ENCODE data around the gene MAGI2.

DNA sequence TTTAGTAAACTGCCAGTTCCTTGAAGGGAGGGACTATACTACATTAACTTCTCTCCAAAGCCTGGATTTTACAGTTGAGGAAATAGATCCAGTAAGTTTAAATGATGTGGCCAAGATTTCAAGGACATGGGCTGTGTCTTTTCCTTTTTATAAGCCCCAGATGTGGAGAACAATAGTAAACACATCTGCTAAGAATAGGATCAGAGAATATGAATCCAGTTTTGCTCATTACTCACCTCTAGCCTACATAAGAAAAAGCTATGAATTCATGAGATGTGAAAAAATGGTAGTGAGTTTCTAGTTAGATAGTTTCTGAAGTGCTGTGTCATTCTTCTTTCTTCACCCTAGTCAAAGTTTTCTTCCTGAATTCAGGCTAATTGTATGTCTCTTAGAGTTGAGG, 38.6 kb downstream of the MAGI2 start:
- TF ChIP-seq, protein P1, sequence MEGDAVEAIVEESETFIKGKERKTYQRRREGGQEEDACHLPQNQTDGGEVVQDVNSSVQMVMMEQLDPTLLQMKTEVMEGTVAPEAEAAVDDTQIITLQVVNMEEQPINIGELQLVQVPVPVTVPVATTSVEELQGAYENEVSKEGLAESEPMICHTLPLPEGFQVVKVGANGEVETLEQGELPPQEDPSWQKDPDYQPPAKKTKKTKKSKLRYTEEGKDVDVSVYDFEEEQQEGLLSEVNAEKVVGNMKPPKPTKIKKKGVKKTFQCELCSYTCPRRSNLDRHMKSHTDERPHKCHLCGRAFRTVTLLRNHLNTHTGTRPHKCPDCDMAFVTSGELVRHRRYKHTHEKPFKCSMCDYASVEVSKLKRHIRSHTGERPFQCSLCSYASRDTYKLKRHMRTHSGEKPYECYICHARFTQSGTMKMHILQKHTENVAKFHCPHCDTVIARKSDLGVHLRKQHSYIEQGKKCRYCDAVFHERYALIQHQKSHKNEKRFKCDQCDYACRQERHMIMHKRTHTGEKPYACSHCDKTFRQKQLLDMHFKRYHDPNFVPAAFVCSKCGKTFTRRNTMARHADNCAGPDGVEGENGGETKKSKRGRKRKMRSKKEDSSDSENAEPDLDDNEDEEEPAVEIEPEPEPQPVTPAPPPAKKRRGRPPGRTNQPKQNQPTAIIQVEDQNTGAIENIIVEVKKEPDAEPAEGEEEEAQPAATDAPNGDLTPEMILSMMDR (IDR thresholded peaks at IDR 0.05; ENCODE audit: borderline replicate concordance, extremely low read depth, low read length, poor library complexity, severe bottlenecking), result no peak
- TF ChIP-seq EZH2 (IDR thresholded peaks at IDR 0.05; ENCODE audit: borderline replicate concordance, low read depth, low read length, severe bottlenecking), result no peak

Data from DND-41 (cell line).